Measurements from ENCODE around the gene GPSM3.
A peak's percentile ranks its signal among the peaks of the same experiment; 100 is the strongest.
"Not testable (repeated sequence)": the region's sequence is repeated elsewhere in the genome, so short reads cannot be mapped to it uniquely, and the experiment has no call there.

The GPSM3 gene

GRCh38 chr6:32189069-32189741, 3.2 kb downstream of the GPSM3 start:
- DNase-seq (ENCODE audit: low read depth in 1 of 2, low spot score in 1 of 2) = no peak
- TF ChIP-seq JUND (IDR thresholded peaks at IDR 0.05; ENCODE audit: low read depth) = no peak
- in situ Hi-C loops (cut with HindIII; ENCODE audit: low pct_unique_long_range_greater_than_20kb, low sequenced_read_pairs) = no loop called here

DNA sequence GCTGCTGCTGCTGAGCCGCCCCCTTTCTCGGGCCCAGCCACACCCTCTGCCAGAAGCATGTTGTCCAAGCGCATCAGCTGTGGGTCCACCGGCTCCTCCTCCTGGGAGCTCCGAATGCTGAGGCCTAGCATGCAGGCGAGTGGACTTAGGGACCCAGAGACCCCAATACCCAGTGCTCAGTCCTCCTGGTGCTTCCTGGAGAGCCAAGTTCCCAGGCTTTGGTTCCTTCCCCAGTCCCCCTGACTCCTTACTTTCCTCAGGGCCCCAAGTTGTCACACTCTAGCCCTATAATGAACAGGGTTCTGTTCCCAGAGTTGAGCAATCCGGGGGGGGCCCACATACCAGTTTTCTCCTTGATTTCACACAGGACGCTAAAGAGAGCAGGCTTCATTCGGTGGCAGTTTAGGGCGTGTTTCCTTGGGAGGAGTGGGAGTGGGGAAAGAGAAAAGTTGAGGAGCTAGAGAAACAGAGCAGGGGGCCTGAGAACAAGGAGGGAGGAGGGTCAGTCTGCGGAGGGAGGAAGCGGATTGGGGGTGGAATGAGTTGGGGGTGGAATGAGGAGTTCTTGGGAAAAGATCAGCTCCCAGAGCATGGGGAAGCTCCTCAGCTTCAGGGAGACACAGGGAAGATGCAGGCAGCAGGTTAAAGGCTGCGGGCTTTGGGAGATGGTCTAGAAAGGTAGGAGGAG, 3.9 kb downstream of the GPSM3 start:
- in situ Hi-C loops (cut with HindIII; ENCODE audit: low pct_unique_long_range_greater_than_20kb, low sequenced_read_pairs) = no loop called here
- no peak for TF ChIP-seq JUND (IDR thresholded peaks at IDR 0.05; ENCODE audit: low read depth)
- DNase-seq (ENCODE audit: low read depth in 1 of 2, low spot score in 1 of 2) = no peak

- in situ Hi-C loops (cut with HindIII; ENCODE audit: low pct_unique_long_range_greater_than_20kb, low sequenced_read_pairs); DNase-seq (ENCODE audit: low read depth in 1 of 2, low spot score in 1 of 2): not testable (repeated sequence)
Measured at GRCh38 chr6:32187725-32188380, 4.6 kb downstream of the GPSM3 start.

DNA sequence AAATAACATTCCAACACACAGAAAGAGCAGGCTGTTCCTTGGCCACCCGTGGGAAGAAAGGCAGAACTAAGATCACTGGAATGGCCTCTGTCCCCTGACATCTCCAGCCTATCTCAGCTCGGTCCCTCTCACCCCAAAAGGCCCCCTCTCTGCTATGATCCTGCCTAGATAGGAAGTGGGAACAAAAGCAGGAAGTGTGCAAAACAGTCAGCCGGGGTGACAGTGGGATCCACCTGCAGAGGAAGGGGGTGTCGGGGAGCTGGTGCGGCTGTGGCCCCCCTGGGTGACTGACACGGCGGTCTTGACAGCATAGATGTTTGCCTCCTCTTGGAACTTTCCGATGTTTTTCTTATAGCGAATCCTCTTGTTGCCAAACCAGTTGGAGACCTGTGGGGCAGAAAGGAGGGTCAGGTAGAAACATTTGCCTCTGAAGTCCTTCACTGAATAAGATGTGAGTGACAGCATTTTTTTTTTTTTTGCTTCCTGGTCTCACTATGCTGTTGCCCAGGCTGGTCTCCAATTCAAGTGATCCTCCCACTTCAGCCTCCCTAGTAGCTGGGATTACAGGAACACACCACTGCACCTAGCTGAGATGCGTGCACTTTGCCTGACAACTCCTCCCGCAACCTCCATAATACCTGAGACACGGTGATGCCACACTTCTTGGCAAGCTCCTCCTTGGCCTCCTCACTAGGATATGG, 5.3 kb downstream of the GPSM3 start:
- in situ Hi-C loops (cut with HindIII; ENCODE audit: low pct_unique_long_range_greater_than_20kb, low sequenced_read_pairs) = no loop called here
- DNase-seq (ENCODE audit: low read depth in 1 of 2, low spot score in 1 of 2) = no peak
- no peak for TF ChIP-seq JUND (IDR thresholded peaks at IDR 0.05; ENCODE audit: low read depth)

GRCh38 chr6:32186151-32186840, 6.1 kb downstream of the GPSM3 start:
- DNase-seq (ENCODE audit: low read depth in 1 of 2, low spot score in 1 of 2); in situ Hi-C loops (cut with HindIII; ENCODE audit: low pct_unique_long_range_greater_than_20kb, low sequenced_read_pairs): not testable (repeated sequence)

DNA sequence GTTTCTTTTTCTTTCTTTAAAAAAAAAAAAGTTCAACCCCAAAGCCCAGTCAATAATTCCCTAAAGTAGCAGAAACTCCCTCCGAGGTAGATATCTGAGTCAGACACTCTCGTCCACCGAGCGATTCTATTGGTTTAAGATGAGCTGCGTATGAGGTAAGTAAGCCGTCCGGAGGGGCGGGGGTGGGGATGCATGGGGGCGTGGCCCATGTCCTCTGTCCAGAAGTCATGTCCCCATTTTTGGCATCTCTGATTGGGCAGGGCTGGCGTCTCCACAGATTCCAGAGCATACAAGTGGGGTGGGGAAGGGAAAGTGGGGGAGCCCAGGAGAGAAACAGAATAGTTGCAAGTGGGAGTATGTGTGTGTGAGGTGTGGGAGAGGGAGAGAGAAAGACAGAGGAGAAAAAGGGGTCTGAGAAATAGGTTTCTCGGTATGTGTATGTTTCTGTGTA, 6.7 kb downstream of the GPSM3 start:
- in situ Hi-C loops (cut with HindIII; ENCODE audit: low pct_unique_long_range_greater_than_20kb, low sequenced_read_pairs) = not testable (repeated sequence)
- DNase-seq (ENCODE audit: low read depth in 1 of 2, low spot score in 1 of 2) = peak in 1 of 2 experiments; percentile 58

DNA sequence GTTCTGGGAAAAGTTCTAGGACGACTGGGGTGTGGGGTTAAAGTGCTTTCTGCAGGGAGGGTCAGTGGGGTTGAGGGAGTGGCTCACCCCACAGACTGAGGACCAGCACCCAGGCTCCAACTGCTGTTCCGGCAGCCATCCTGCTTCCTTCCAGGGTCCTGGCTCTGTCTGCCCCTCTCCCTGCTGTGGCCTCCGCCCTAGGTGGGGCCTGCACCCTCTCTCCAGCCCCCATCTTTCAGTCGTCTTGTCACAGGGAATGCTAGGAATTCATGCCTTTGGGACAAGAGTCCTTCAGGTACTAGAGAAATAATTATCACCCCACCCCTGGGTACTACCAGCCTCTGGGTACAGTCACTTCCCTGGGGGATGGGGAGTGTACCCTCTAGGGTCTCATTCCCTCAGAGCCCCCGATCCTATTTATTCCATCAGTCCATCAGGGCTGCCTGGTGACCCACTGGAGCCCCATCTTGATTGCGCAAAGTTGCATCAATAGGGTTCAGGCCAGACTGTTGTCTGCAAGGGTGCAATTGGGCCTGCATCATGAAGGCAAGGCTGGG, 8.3 kb downstream of the GPSM3 start, which contains the start of gene AGER:
AGER (minus strand) TSS at position 170 of the 557 bp plus-strand sequence; CDS start at position 139, 31 bp downstream.
- in situ Hi-C loops (cut with HindIII; ENCODE audit: low pct_unique_long_range_greater_than_20kb, low sequenced_read_pairs) = no loop called here
- no peak for TF ChIP-seq JUND (IDR thresholded peaks at IDR 0.05; ENCODE audit: low read depth)
- no peak for DNase-seq (ENCODE audit: low read depth in 1 of 2, low spot score in 1 of 2)

GRCh38 chr6:32183483-32184083, 8.9 kb downstream of the GPSM3 start:
- in situ Hi-C loops (cut with HindIII; ENCODE audit: low pct_unique_long_range_greater_than_20kb, low sequenced_read_pairs) = no loop called here

GRCh38 chr6:32183030-32183429, 9.4 kb downstream of the GPSM3 start:
- in situ Hi-C loops (cut with HindIII; ENCODE audit: low pct_unique_long_range_greater_than_20kb, low sequenced_read_pairs) = no loop called here
- no peak for TF ChIP-seq JUND (IDR thresholded peaks at IDR 0.05; ENCODE audit: low read depth)
- no peak for DNase-seq (ENCODE audit: low read depth in 1 of 2, low spot score in 1 of 2)

More at GRCh38 chr6:32183483-32184083, 8.9 kb downstream of the GPSM3 start:
- no peak for DNase-seq (ENCODE audit: low read depth in 1 of 2, low spot score in 1 of 2)
- TF ChIP-seq JUND (IDR thresholded peaks at IDR 0.05; ENCODE audit: low read depth) = no peak

DNA sequence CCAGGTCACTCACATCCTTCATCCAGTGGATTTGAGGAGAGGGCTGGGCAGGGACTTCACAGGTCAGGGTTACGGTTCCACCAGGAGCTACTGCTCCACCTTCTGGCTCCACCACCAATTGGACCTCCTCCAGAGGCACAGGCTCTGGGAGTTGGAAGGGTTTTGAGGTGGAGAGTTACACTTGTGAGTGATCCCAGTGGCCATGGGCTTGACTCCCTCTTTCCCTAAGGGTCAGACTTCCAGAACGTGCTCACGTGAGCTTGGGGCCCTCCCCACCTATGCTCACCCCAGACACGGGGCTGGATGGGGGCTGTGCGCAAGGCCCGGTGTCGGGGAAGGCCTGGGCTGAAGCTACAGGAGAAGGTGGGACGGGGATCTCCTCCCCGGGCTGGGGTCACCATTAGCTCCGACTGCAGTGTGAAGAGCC, 9.9 kb downstream of the GPSM3 start:
- in situ Hi-C loops (cut with HindIII; ENCODE audit: low pct_unique_long_range_greater_than_20kb, low sequenced_read_pairs) = no loop called here
- no peak for DNase-seq (ENCODE audit: low read depth in 1 of 2, low spot score in 1 of 2)
- TF ChIP-seq JUND (IDR thresholded peaks at IDR 0.05; ENCODE audit: low read depth) = no peak

DNA sequence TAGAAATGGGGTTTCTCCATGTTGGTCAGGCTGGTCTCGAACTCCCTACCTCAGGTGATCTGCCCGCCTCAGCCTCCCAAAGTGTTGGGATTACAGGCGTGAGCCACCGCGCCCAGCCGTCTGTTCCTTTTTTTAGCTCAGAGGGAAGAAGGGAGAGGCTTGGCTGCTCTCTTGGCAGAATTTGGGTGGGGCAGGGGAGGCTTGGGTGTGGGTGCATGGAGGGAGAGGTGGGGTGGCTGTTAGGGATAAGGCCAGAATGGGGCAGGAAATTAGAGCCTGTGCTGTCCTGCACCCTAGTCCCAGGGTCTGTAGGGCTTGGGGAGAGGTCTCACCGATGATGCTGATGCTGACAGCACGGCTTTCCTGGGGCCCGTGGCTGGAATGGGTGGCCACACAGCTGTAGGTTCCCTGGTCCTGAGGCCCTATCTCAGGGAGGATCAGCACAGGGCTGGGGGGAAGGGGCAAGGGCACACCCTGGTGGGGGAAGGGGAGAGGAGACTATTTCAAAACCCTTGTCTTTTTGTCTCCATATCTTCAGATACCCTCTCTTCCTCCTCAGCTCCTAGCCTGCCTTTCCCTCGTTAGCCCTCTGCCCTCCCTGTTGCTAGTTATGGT, 10.4 kb downstream of the GPSM3 start:
- DNase-seq (ENCODE audit: low read depth in 1 of 2, low spot score in 1 of 2) = no peak
- TF ChIP-seq JUND (IDR thresholded peaks at IDR 0.05; ENCODE audit: low read depth) = no peak
- in situ Hi-C loops (cut with HindIII; ENCODE audit: low pct_unique_long_range_greater_than_20kb, low sequenced_read_pairs) = no loop called here
